Spleen (tissue), 11 donors: ENCODE data around the gene NAB1. TPM values are rescaled to one million over a fixed set of nuclear protein-coding genes. Genes with fewer than 3 reads are reported as not detected.

Source experiments
- DNase-seq: peaks from one replicate; pipeline ENCODE4 v3.0.0-alpha.2; 2020
- H3K27ac ChIP-seq, 8 donors: fragments of 200-600 bp; sonication (generic) in 7 of 8; 1 replicate in 4 of 8; 2 replicates in 4 of 8; pipeline versions ENCODE4 v1.5.0 to v1.8.0; 2016 to 2021; ENCODE audit warnings: inconsistent platforms in 4 of 8, mild to moderate bottlenecking in 4 of 8, moderate library complexity in 1 of 8
- H3K27me3 ChIP-seq, 7 donors: fragments of 200-600 bp; sonication (generic) in 6 of 7; replicated peaks in 1 of 7; 1 replicate in 4 of 7; 2 replicates in 3 of 7; pipeline versions ENCODE4 v1.5.0 to v1.8.0; 2016 to 2021; ENCODE audit warnings: inconsistent platforms in 3 of 7, mild to moderate bottlenecking in 1 of 7
- H3K36me3 ChIP-seq, 6 donors: fragments of 200-600 bp; sonication (generic) in 5 of 6; 1 replicate in 4 of 6; 2 replicates in 2 of 6; pipeline versions ENCODE4 v1.5.0 to v1.8.0; 2016 to 2021; ENCODE audit warnings: inconsistent platforms in 2 of 6
- H3K4me1 ChIP-seq, 6 donors: fragments of 200-600 bp; sonication (generic) in 5 of 6; 1 replicate in 3 of 6; 2 replicates in 3 of 6; pipeline versions ENCODE4 v1.5.0 to v1.8.0; 2016 to 2021; ENCODE audit warnings: inconsistent platforms in 3 of 6
- H3K4me3 ChIP-seq, 8 donors: fragments of 200-600 bp; sonication (generic) in 7 of 8; 1 replicate in 4 of 8; 2 replicates in 4 of 8; pipeline versions ENCODE4 v1.5.0 to v1.8.0; 2016 to 2021; ENCODE audit warnings: inconsistent platforms in 4 of 8, mild to moderate bottlenecking in 4 of 8, moderate library complexity in 2 of 8
- H3K9me3 ChIP-seq, 8 donors: fragments of 200-600 bp; sonication (generic) in 7 of 8; 1 replicate in 4 of 8; 2 replicates in 4 of 8; pipeline versions ENCODE4 v1.5.0 to v1.8.0; 2016 to 2021; ENCODE audit warnings: inconsistent platforms in 4 of 8
- POLR2A ChIP-seq, 3 donors: fragments of 450-650 bp; IDR thresholded peaks; one replicate each; pipeline ENCODE4 v1.5.1; 2017; ENCODE audit warnings: antibody characterized with exemption in 3 of 3, mild to moderate bottlenecking in 1 of 3
- POLR2AphosphoS5 ChIP-seq, 3 donors: sonication (generic); formaldehyde crosslinking; IDR thresholded peaks; one replicate each; pipeline ENCODE4 v1.5.1; 2017; ENCODE audit warnings: antibody characterized with exemption in 3 of 3
- WGBS, 5 donors: extraction: QIAGEN DNeasy Blood & Tissue Kit in 3 of 5; methylation state at CpG; one replicate each; pipeline versions ENCODE4 v1.1.5 to v1.1.7; 2013 to 2018; 5-methylcytosine and 5-hydroxymethylcytosine counted together
- intact Hi-C: fragments of 100-400 bp; cut with DNase I; formaldehyde crosslinking; loops from one replicate; pipeline ENCODE4 v1.15.0; 2023; ENCODE audit warnings: low total_unique reads
- polyA plus RNA-seq, 3 donors: library from polyadenylated mRNA; stranded (reverse); fragments of 200-250 nt; gene quantifications; one replicate each; pipeline ENCODE4 v1.2.1, GENCODE V29; 2013
- total RNA-seq, 7 donors: library from RNA; depleted of rRNA in 3 of 7; stranded (reverse); fragments of >200 nt in 3 of 7; fragmentation: NEBNext Ultra II Directional in 4 of 7; extraction: Animal tissue kit (Norgen Biotek cat#: 25700) in 4 of 7; gene quantifications; one replicate each; pipeline versions ENCODE4 v1.1.0 to v1.2.1, GENCODE V29; 2016 to 2021
- TF ChIP-seq, protein P1 (sequence below), 11 experiments: fragments of 200-600 bp in 7 of 11; fragments of 450-650 bp in 4 of 11; sonication (generic) in 4 of 11; IDR thresholded peaks in 8 of 11; conservative IDR thresholded peaks in 3 of 11; 1 replicate in 7 of 11; 2 replicates in 4 of 11; pipeline versions ENCODE4 v1.4.0 to v1.8.0; 2016 to 2021; ENCODE audit warnings: antibody characterized with exemption in 11 of 11, inconsistent platforms in 4 of 11, mild to moderate bottlenecking in 1 of 11
- donor health status: healthy with polysubstance abuse.
- donor health status: DM: no; HTN: no; CAD: no; lungs with moderate emphysema.
- donor health status: DM: no; HTN: no; CAD: no.
- donor health status: Bipolar disorder and iron deficiency.
- donor health status: healthy.
- donor health status: DM: no; HTN: no; CAD: no.
- donor health status: DM: yes; HTN: yes; CAD: no.

NAB1 gene
- total and polyA plus RNA-seq, 10 donors = 8.8 to 44.7 (median 27.9) TPM

DNA sequence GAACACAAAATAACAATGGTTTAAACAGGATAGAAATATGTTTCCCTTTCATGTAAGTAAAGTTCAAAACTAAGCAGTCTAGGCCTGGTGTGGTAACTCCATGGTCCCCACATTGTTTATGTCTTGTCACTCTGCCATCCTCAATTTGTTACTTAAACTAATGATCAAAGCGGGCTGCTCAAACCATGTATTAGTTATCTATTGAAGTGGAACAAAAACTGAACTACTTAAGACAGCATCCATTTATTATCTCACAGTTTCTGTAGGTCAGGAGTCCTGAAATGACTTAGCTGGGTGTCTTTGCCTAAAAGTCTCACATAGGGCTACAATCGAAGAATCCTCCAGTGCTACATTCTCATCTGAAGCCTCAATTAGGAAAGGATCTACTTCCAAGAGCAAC, 91.6 kb downstream of the NAB1 start:
- H3K27me3 ChIP-seq = no peaks in the 10 kb centered on the region
- TF ChIP-seq, protein P1, sequence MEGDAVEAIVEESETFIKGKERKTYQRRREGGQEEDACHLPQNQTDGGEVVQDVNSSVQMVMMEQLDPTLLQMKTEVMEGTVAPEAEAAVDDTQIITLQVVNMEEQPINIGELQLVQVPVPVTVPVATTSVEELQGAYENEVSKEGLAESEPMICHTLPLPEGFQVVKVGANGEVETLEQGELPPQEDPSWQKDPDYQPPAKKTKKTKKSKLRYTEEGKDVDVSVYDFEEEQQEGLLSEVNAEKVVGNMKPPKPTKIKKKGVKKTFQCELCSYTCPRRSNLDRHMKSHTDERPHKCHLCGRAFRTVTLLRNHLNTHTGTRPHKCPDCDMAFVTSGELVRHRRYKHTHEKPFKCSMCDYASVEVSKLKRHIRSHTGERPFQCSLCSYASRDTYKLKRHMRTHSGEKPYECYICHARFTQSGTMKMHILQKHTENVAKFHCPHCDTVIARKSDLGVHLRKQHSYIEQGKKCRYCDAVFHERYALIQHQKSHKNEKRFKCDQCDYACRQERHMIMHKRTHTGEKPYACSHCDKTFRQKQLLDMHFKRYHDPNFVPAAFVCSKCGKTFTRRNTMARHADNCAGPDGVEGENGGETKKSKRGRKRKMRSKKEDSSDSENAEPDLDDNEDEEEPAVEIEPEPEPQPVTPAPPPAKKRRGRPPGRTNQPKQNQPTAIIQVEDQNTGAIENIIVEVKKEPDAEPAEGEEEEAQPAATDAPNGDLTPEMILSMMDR (IDR thresholded peaks at IDR 0.05 in 8 of 11, conservative IDR thresholded peaks at IDR 0.05 in 3 of 11) = no peak
- no peak for TF ChIP-seq POLR2A (IDR thresholded peaks at IDR 0.05)
- no peak for TF ChIP-seq POLR2AphosphoS5 (IDR thresholded peaks at IDR 0.05)
- no peaks in the 10 kb centered on the region for H3K36me3 ChIP-seq
- H3K4me1 ChIP-seq = no peaks in the 10 kb centered on the region
- intact Hi-C loops = no loop called here
- no peak overlapping the region for H3K27ac ChIP-seq
- WGBS, 5 donors = 83 to 100% (median 92%) methylated on average over 2 of the region's 2 CpGs
- H3K4me3 ChIP-seq = no peak overlapping the region
- no peaks in the 10 kb centered on the region for H3K9me3 ChIP-seq
- no peak for DNase-seq

Other genes with a start within 250 kb of the NAB1 start
- 100 to 1,000 TPM in 2 of 7 donors, 10 to 100 TPM in 5; 31.9 to 130 (median 59.8) TPM for gene MFSD6, start 240.7 kb upstream of the NAB1 start, total RNA-seq
- gene MFSD6, start 240.7 kb upstream of the NAB1 start, polyA plus RNA-seq = 10 to 100 TPM in 1 of 3 donors, 1 to 10 TPM in 2; 5.0 to 10.1 (median 5.5) TPM
- gene NEMP2, start 114.4 kb upstream of the NAB1 start, total RNA-seq = 10 to 100 TPM in 6 of 7 donors, 1 to 10 TPM in 1; 7.7 to 19.2 (median 12.8) TPM
- 1 to 10 TPM in 2 of 3 donors, under 1 TPM in 1; 0.89 to 1.8 (median 1.4) TPM for gene NEMP2, start 114.4 kb upstream of the NAB1 start, polyA plus RNA-seq
- 100 to 1,000 TPM; 141 to 254 (median 211) TPM for gene GLS, start 231.7 kb downstream of the NAB1 start, total RNA-seq
- 10 to 100 TPM; 42.3 to 55.9 (median 43.6) TPM for gene GLS, start 231.7 kb downstream of the NAB1 start, polyA plus RNA-seq